Measurements from ENCODE around the gene CST4. TPM values are rescaled to one million over a fixed set of nuclear protein-coding genes. Genes with fewer than 3 reads are reported as not detected.

Gene CST4
- total and polyA plus RNA-seq, 2 donors from 2014 or later, result not detected

GRCh38 chr20:23710771-23711170 lies 21.9 kb upstream of the CST4 start:
- no peak for TF ChIP-seq CTCF (IDR thresholded peaks at IDR 0.05; ENCODE audit: borderline replicate concordance, extremely low read depth, insufficient read depth)
- no peak overlapping the region for H3K27ac ChIP-seq (ENCODE audit: low read depth in 2 of 2, low read length in 2 of 2)
- no peaks in the 10 kb centered on the region for H3K27me3 ChIP-seq (ENCODE audit: control insufficient read depth, insufficient read depth, low read length)
- DNase-seq (no peak), FAIRE-seq (no peak)
- no peaks in the 10 kb centered on the region for H3K4me1 ChIP-seq (ENCODE audit: control insufficient read depth in 2 of 3, insufficient read depth in 2 of 3, low read depth in 1 of 3, low read length in 3 of 3)
- H3K4me3 ChIP-seq (ENCODE audit: low read length in 3 of 3), result no peak overlapping the region
- intact Hi-C loops (cut with DNase I), result no loop called here
- H3K9me3 ChIP-seq (ENCODE audit: control insufficient read depth in 2 of 3, insufficient read depth in 1 of 3, low read length in 3 of 3), result no peaks in the 10 kb centered on the region
- H3K9ac ChIP-seq (ENCODE audit: low read length in 3 of 3), result no peak overlapping the region
- no peaks in the 10 kb centered on the region for H3K36me3 ChIP-seq (ENCODE audit: control insufficient read depth in 2 of 3, insufficient read depth in 3 of 3, low read length in 3 of 3)

- FAIRE-seq (no peak), DNase-seq (no peak)
- no peak overlapping the region for H3K27ac ChIP-seq (ENCODE audit: low read depth in 2 of 2, low read length in 2 of 2)
- no peak for TF ChIP-seq CTCF (IDR thresholded peaks at IDR 0.05; ENCODE audit: borderline replicate concordance, extremely low read depth, insufficient read depth)
- no peaks in the 10 kb centered on the region for H3K4me1 ChIP-seq (ENCODE audit: control insufficient read depth in 2 of 3, insufficient read depth in 2 of 3, low read depth in 1 of 3, low read length in 3 of 3)
- H3K27me3 ChIP-seq (ENCODE audit: control insufficient read depth, insufficient read depth, low read length), result no peaks in the 10 kb centered on the region
- H3K36me3 ChIP-seq (ENCODE audit: control insufficient read depth in 2 of 3, insufficient read depth in 3 of 3, low read length in 3 of 3), result no peaks in the 10 kb centered on the region
- no peak overlapping the region for H3K4me3 ChIP-seq (ENCODE audit: low read length in 3 of 3)
- intact Hi-C loops (cut with DNase I), result no loop called here
- no peak overlapping the region for H3K9ac ChIP-seq (ENCODE audit: low read length in 3 of 3)
- peaks cover 0 to 2% (median 0%) of the 10 kb centered on the region in 3 donors for H3K9me3 ChIP-seq (ENCODE audit: control insufficient read depth in 2 of 3, insufficient read depth in 1 of 3, low read length in 3 of 3)
Measured at GRCh38 chr20:23705895-23706294, 17.1 kb upstream of the CST4 start.

- Histone ChIP-seq H3K36me3 (ENCODE audit: control insufficient read depth in 2 of 3, insufficient read depth in 3 of 3, low read length in 3 of 3) (no peaks in the 10 kb centered on the region), H3K9me3 (ENCODE audit: control insufficient read depth in 2 of 3, insufficient read depth in 1 of 3, low read length in 3 of 3) (peaks cover 0 to 2% (median 0%) of the 10 kb centered on the region in 3 donors), H3K4me3 (ENCODE audit: low read length in 3 of 3) (no peak overlapping the region), H3K9ac (ENCODE audit: low read length in 3 of 3) (no peak overlapping the region), H3K27ac (ENCODE audit: low read depth in 2 of 2, low read length in 2 of 2) (no peak overlapping the region), H3K27me3 (ENCODE audit: control insufficient read depth, insufficient read depth, low read length) (no peaks in the 10 kb centered on the region), H3K4me1 (ENCODE audit: control insufficient read depth in 2 of 3, insufficient read depth in 2 of 3, low read depth in 1 of 3, low read length in 3 of 3) (no peaks in the 10 kb centered on the region)
- peak; percentile 23 for FAIRE-seq
- no peak for DNase-seq
- TF ChIP-seq CTCF (IDR thresholded peaks at IDR 0.05; ENCODE audit: borderline replicate concordance, extremely low read depth, insufficient read depth), result no peak
- intact Hi-C loops (cut with DNase I), result no loop called here
Measured at GRCh38 chr20:23702021-23702420, 13.2 kb upstream of the CST4 start.

- no peaks in the 10 kb centered on the region for H3K36me3 ChIP-seq (ENCODE audit: control insufficient read depth in 2 of 3, insufficient read depth in 3 of 3, low read length in 3 of 3)
- peaks cover 0 to 2% (median 0%) of the 10 kb centered on the region in 3 donors for H3K9me3 ChIP-seq (ENCODE audit: control insufficient read depth in 2 of 3, insufficient read depth in 1 of 3, low read length in 3 of 3)
- no peaks in the 10 kb centered on the region for H3K27me3 ChIP-seq (ENCODE audit: control insufficient read depth, insufficient read depth, low read length)
- no peak overlapping the region for H3K27ac ChIP-seq (ENCODE audit: low read depth in 2 of 2, low read length in 2 of 2)
- no peak overlapping the region for H3K4me3 ChIP-seq (ENCODE audit: low read length in 3 of 3)
- no peak for TF ChIP-seq CTCF (IDR thresholded peaks at IDR 0.05; ENCODE audit: borderline replicate concordance, extremely low read depth, insufficient read depth)
- FAIRE-seq, result no peak
- no peaks in the 10 kb centered on the region for H3K4me1 ChIP-seq (ENCODE audit: control insufficient read depth in 2 of 3, insufficient read depth in 2 of 3, low read depth in 1 of 3, low read length in 3 of 3)
- H3K9ac ChIP-seq (ENCODE audit: low read length in 3 of 3), result no peak overlapping the region
- no peak for DNase-seq
- intact Hi-C loops (cut with DNase I), result no loop called here
Measured at GRCh38 chr20:23700931-23701330, 12.1 kb upstream of the CST4 start.
